ENCODE data around the gene SPTBN5. TPM values are rescaled to one million over a fixed set of nuclear protein-coding genes. Genes with fewer than 3 reads are reported as not detected.

The SPTBN5 gene
- total RNA-seq, 2 donors from 2014 or later: 2.0 to 2.8 TPM

GRCh38 chr15:41882689-41883483 is 11.0 kb downstream of the SPTBN5 start:
- H3K36me3 ChIP-seq (ENCODE audit: control insufficient read depth, insufficient read depth, low read length): no peaks in the 10 kb centered on the region
- no peak for DNase-seq
- Mint-ChIP-seq H3K27me3 (ENCODE audit: insufficient read depth) (peaks cover 43% of the 10 kb centered on the region), H3K36me3 (ENCODE audit: low read depth) (no peaks in the 10 kb centered on the region), H3K4me3 (peak overlapping the region; percentile 42), H3K4me1 (peaks cover 1% of the 10 kb centered on the region), H3K27ac (no peak overlapping the region), H3K9me3 (no peaks in the 10 kb centered on the region)
- H3K4me1 ChIP-seq (ENCODE audit: control insufficient read depth, insufficient read depth, low read length): no peaks in the 10 kb centered on the region
- no peaks in the 10 kb centered on the region for H3K9me3 ChIP-seq (ENCODE audit: control insufficient read depth, low read length)
- no peak overlapping the region for H3K9ac ChIP-seq (ENCODE audit: extremely low read depth, low read length, poor library complexity, severe bottlenecking)
- no peak overlapping the region for H3K4me3 ChIP-seq (ENCODE audit: low read length)
- 71 to 79% methylated on average over 10 to 14 of the region's 14 CpGs for WGBS, 2 experiments (ENCODE audit: insufficient coverage in 1 of 2, insufficient read length in 1 of 2)
- peaks cover 39% of the 10 kb centered on the region for H3K27me3 ChIP-seq (ENCODE audit: control insufficient read depth, insufficient read depth, low read length, poor library complexity, severe bottlenecking)
- no peak for TF ChIP-seq CTCF (conservative IDR thresholded peaks at IDR 0.05)
- no peak overlapping the region for H3K27ac ChIP-seq (ENCODE audit: low read depth, low read length)

GRCh38 chr15:41881920-41882688 is 11.7 kb downstream of the SPTBN5 start:
- Mint-ChIP-seq H3K9me3 (no peaks in the 10 kb centered on the region), H3K4me3 (peak overlapping the region; percentile 42), H3K27ac (no peak overlapping the region), H3K27me3 (ENCODE audit: insufficient read depth) (peaks cover 43% of the 10 kb centered on the region), H3K36me3 (ENCODE audit: low read depth) (no peaks in the 10 kb centered on the region), H3K4me1 (peaks cover 1% of the 10 kb centered on the region)
- Histone ChIP-seq H3K36me3 (ENCODE audit: control insufficient read depth, insufficient read depth, low read length) (no peaks in the 10 kb centered on the region), H3K27ac (ENCODE audit: low read depth, low read length) (no peak overlapping the region), H3K9ac (ENCODE audit: extremely low read depth, low read length, poor library complexity, severe bottlenecking) (no peak overlapping the region), H3K4me3 (ENCODE audit: low read length) (no peak overlapping the region), H3K27me3 (ENCODE audit: control insufficient read depth, insufficient read depth, low read length, poor library complexity, severe bottlenecking) (peaks cover 39% of the 10 kb centered on the region), H3K4me1 (ENCODE audit: control insufficient read depth, insufficient read depth, low read length) (no peaks in the 10 kb centered on the region), H3K9me3 (ENCODE audit: control insufficient read depth, low read length) (no peaks in the 10 kb centered on the region)
- peak; percentile 79 for DNase-seq
- peak; percentile 11 for TF ChIP-seq CTCF (conservative IDR thresholded peaks at IDR 0.05)
- 16 to 21% methylated on average over 22 to 60 of the region's 81 CpGs for WGBS, 2 experiments (ENCODE audit: insufficient coverage in 1 of 2, insufficient read length in 1 of 2)

GRCh38 chr15:41881550-41881919 is 12.3 kb downstream of the SPTBN5 start:
- H3K36me3 Mint-ChIP-seq (ENCODE audit: low read depth): no peaks in the 10 kb centered on the region
- Histone ChIP-seq H3K27ac (ENCODE audit: low read depth, low read length) (no peak overlapping the region), H3K4me1 (ENCODE audit: control insufficient read depth, insufficient read depth, low read length) (no peaks in the 10 kb centered on the region), H3K27me3 (ENCODE audit: control insufficient read depth, insufficient read depth, low read length, poor library complexity, severe bottlenecking) (peaks cover 39% of the 10 kb centered on the region), H3K9ac (ENCODE audit: extremely low read depth, low read length, poor library complexity, severe bottlenecking) (no peak overlapping the region), H3K4me3 (ENCODE audit: low read length) (no peak overlapping the region), H3K9me3 (ENCODE audit: control insufficient read depth, low read length) (no peaks in the 10 kb centered on the region), H3K36me3 (ENCODE audit: control insufficient read depth, insufficient read depth, low read length) (no peaks in the 10 kb centered on the region)
- whole genome bisulfite sequencing, 2 experiments (ENCODE audit: insufficient coverage in 1 of 2, insufficient read length in 1 of 2): 58 to 61% methylated on average over 10 of the region's 10 CpGs
- no peak for TF ChIP-seq CTCF (conservative IDR thresholded peaks at IDR 0.05)
- no peak overlapping the region for H3K27ac Mint-ChIP-seq
- no peaks in the 10 kb centered on the region for H3K9me3 Mint-ChIP-seq
- DNase-seq: no peak
- peaks cover 43% of the 10 kb centered on the region for H3K27me3 Mint-ChIP-seq (ENCODE audit: insufficient read depth)
- H3K4me3 Mint-ChIP-seq: peak overlapping the region; percentile 30
- peaks cover 1% of the 10 kb centered on the region for H3K4me1 Mint-ChIP-seq
